ENCODE measurements around the gene DNAJB6.

Gene DNAJB6

GRCh38 chr7:157396316-157397035, 59.7 kb downstream of the DNAJB6 start:
- DNase-seq (ENCODE audit: low read depth in 2 of 2), result no peak

- no peak for DNase-seq (ENCODE audit: low read depth in 2 of 2)
Observed at GRCh38 chr7:157397036-157397720, 60.4 kb downstream of the DNAJB6 start.

GRCh38 chr7:157397731-157398691, 61.2 kb downstream of the DNAJB6 start:
- no peak for DNase-seq (ENCODE audit: low read depth in 2 of 2)

- no peak for DNase-seq (ENCODE audit: low read depth in 2 of 2)
Observed at GRCh38 chr7:157399086-157399687, 62.4 kb downstream of the DNAJB6 start.

GRCh38 chr7:157400171-157400860, 63.5 kb downstream of the DNAJB6 start:
- DNase-seq (ENCODE audit: low read depth in 2 of 2), result no peak

GRCh38 chr7:157401567-157402387, 65.0 kb downstream of the DNAJB6 start:
- no peak for DNase-seq (ENCODE audit: low read depth in 2 of 2)

- no peak for DNase-seq (ENCODE audit: low read depth in 2 of 2)
Observed at GRCh38 chr7:157402388-157402703, 65.5 kb downstream of the DNAJB6 start.

GRCh38 chr7:157402911-157403534, 66.2 kb downstream of the DNAJB6 start:
- no peak for DNase-seq (ENCODE audit: low read depth in 2 of 2)

- DNase-seq (ENCODE audit: low read depth in 2 of 2), result no peak
Observed at GRCh38 chr7:157403646-157404401, 67.0 kb downstream of the DNAJB6 start.

GRCh38 chr7:157404845-157405481, 68.2 kb downstream of the DNAJB6 start:
- DNase-seq (ENCODE audit: low read depth in 2 of 2), result no peak

- no peak for DNase-seq (ENCODE audit: low read depth in 2 of 2)
Observed at GRCh38 chr7:157405501-157405900, 68.7 kb downstream of the DNAJB6 start.

GRCh38 chr7:157405914-157406810, 69.4 kb downstream of the DNAJB6 start:
- no peak for DNase-seq (ENCODE audit: low read depth in 2 of 2)

- no peak for DNase-seq (ENCODE audit: low read depth in 2 of 2)
Observed at GRCh38 chr7:157406971-157407370, 70.2 kb downstream of the DNAJB6 start.

GRCh38 chr7:157407512-157408257, 70.9 kb downstream of the DNAJB6 start:
- no peak for DNase-seq (ENCODE audit: low read depth in 2 of 2)

GRCh38 chr7:157408258-157409101, 71.7 kb downstream of the DNAJB6 start:
- DNase-seq (ENCODE audit: low read depth in 2 of 2), result no peak

- no peak for DNase-seq (ENCODE audit: low read depth in 2 of 2)
Observed at GRCh38 chr7:157409149-157409752, 72.4 kb downstream of the DNAJB6 start.
